ENCODE data around the gene PTPRD. TPM values are rescaled to one million over a fixed set of nuclear protein-coding genes. Genes with fewer than 3 reads are reported as not detected.

The PTPRD gene
- total RNA-seq, 2 donors from 2014 or later = 97.4 to 101 TPM

GRCh38 chr9:8448226-8448625, 2164.6 kb downstream of the PTPRD start:
- Mint-ChIP-seq H3K4me3 (no peak overlapping the region), H3K4me1 (peaks cover 4% of the 10 kb centered on the region), H3K36me3 (ENCODE audit: low read depth) (peaks cover 9% of the 10 kb centered on the region), H3K9me3 (no peaks in the 10 kb centered on the region), H3K27ac (no peak overlapping the region), H3K27me3 (ENCODE audit: insufficient read depth) (no peaks in the 10 kb centered on the region)
- peaks cover 11% of the 10 kb centered on the region for H3K36me3 ChIP-seq (ENCODE audit: control insufficient read depth, insufficient read depth, low read length)
- no peaks in the 10 kb centered on the region for H3K27me3 ChIP-seq (ENCODE audit: control insufficient read depth, insufficient read depth, low read length, poor library complexity, severe bottlenecking)
- H3K9ac ChIP-seq (ENCODE audit: extremely low read depth, low read length, poor library complexity, severe bottlenecking) = no peak overlapping the region
- H3K4me3 ChIP-seq (ENCODE audit: low read length) = no peak overlapping the region
- no peak for TF ChIP-seq CTCF (conservative IDR thresholded peaks at IDR 0.05)
- WGBS, 2 experiments (ENCODE audit: insufficient coverage in 1 of 2, insufficient read length in 1 of 2) = 89 to 98% methylated on average over 5 to 7 of the region's 7 CpGs
- no peak for DNase-seq
- no peaks in the 10 kb centered on the region for H3K4me1 ChIP-seq (ENCODE audit: control insufficient read depth, insufficient read depth, low read length)
- no peak overlapping the region for H3K27ac ChIP-seq (ENCODE audit: low read depth, low read length)
- H3K9me3 ChIP-seq (ENCODE audit: control insufficient read depth, low read length) = no peaks in the 10 kb centered on the region

GRCh38 chr9:8447601-8448000, 2165.2 kb downstream of the PTPRD start:
- Histone ChIP-seq H3K27ac (ENCODE audit: low read depth, low read length) (no peak overlapping the region), H3K4me3 (ENCODE audit: low read length) (no peak overlapping the region), H3K9me3 (ENCODE audit: control insufficient read depth, low read length) (no peaks in the 10 kb centered on the region), H3K27me3 (ENCODE audit: control insufficient read depth, insufficient read depth, low read length, poor library complexity, severe bottlenecking) (no peaks in the 10 kb centered on the region), H3K36me3 (ENCODE audit: control insufficient read depth, insufficient read depth, low read length) (peaks cover 15% of the 10 kb centered on the region), H3K4me1 (ENCODE audit: control insufficient read depth, insufficient read depth, low read length) (no peaks in the 10 kb centered on the region), H3K9ac (ENCODE audit: extremely low read depth, low read length, poor library complexity, severe bottlenecking) (no peak overlapping the region)
- Mint-ChIP-seq H3K27ac (no peak overlapping the region), H3K27me3 (ENCODE audit: insufficient read depth) (no peaks in the 10 kb centered on the region), H3K4me3 (no peak overlapping the region), H3K36me3 (ENCODE audit: low read depth) (peaks cover 6% of the 10 kb centered on the region), H3K9me3 (no peaks in the 10 kb centered on the region), H3K4me1 (peaks cover 4% of the 10 kb centered on the region)
- peak; percentile 25 for TF ChIP-seq CTCF (conservative IDR thresholded peaks at IDR 0.05)
- 96 to 100% methylated on average over 2 to 4 of the region's 4 CpGs for WGBS, 2 experiments (ENCODE audit: insufficient coverage in 1 of 2, insufficient read length in 1 of 2)
- DNase-seq = peak; percentile 47

- H3K9me3 ChIP-seq (ENCODE audit: control insufficient read depth, low read length) = no peaks in the 10 kb centered on the region
- no peak overlapping the region for H3K27ac Mint-ChIP-seq
- no peaks in the 10 kb centered on the region for H3K9me3 Mint-ChIP-seq
- no peak overlapping the region for H3K4me3 ChIP-seq (ENCODE audit: low read length)
- H3K27ac ChIP-seq (ENCODE audit: low read depth, low read length) = no peak overlapping the region
- H3K36me3 ChIP-seq (ENCODE audit: control insufficient read depth, insufficient read depth, low read length) = peaks cover 1% of the 10 kb centered on the region
- H3K36me3 Mint-ChIP-seq (ENCODE audit: low read depth) = peaks cover 2% of the 10 kb centered on the region
- no peak for DNase-seq
- H3K4me1 Mint-ChIP-seq = peaks cover 6% of the 10 kb centered on the region
- H3K9ac ChIP-seq (ENCODE audit: extremely low read depth, low read length, poor library complexity, severe bottlenecking) = no peak overlapping the region
- no peak overlapping the region for H3K4me3 Mint-ChIP-seq
- TF ChIP-seq CTCF (conservative IDR thresholded peaks at IDR 0.05) = no peak
- H3K4me1 ChIP-seq (ENCODE audit: control insufficient read depth, insufficient read depth, low read length) = no peaks in the 10 kb centered on the region
- no peaks in the 10 kb centered on the region for H3K27me3 ChIP-seq (ENCODE audit: control insufficient read depth, insufficient read depth, low read length, poor library complexity, severe bottlenecking)
- no peaks in the 10 kb centered on the region for H3K27me3 Mint-ChIP-seq (ENCODE audit: insufficient read depth)
These were observed 2174.9 kb downstream of the PTPRD start for GRCh38 chr9:8437876-8438275.

Data from endodermal cell (in vitro differentiated cells).